CD14-positive monocyte (primary cell): ENCODE measurements around the gene EXOC6. TPM values are rescaled to one million over a fixed set of nuclear protein-coding genes. Genes with fewer than 3 reads are reported as not detected.

ENCODE experiments used
- DNase-seq, 3 donors: peaks; one replicate each; pipeline ENCODE4 v3.0.0-alpha.2; 2011 to 2022
- H2AFZ ChIP-seq: 2 replicates; pipeline ENCODE4 v1.6.0; 2012; ENCODE audit warnings: mild to moderate bottlenecking, low read depth, low read length, inconsistent platforms; ENCODE audit not compliant: insufficient read depth, poor library complexity, severe bottlenecking
- H3K27ac ChIP-seq, 2 donors: 1 replicate in 1 of 2; 2 replicates in 1 of 2; pipeline ENCODE4 v1.5.1; 2012 to 2013; ENCODE audit warnings: low read length in 2 of 2, control low read depth in 1 of 2, inconsistent platforms in 1 of 2, low read depth in 1 of 2, mild to moderate bottlenecking in 1 of 2
- H3K27me3 ChIP-seq, 2 donors: one replicate each; pipeline versions ENCODE4 v1.6.0 to v1.6.1; 2011 to 2013; ENCODE audit warnings: low read length in 2 of 2; ENCODE audit not compliant: control insufficient read depth in 2 of 2, insufficient read depth in 2 of 2
- H3K36me3 ChIP-seq, 2 donors: replicated peaks in 1 of 2; 1 replicate in 1 of 2; 2 replicates in 1 of 2; pipeline versions ENCODE4 v1.5.1 to v1.6.1; 2012 to 2013; ENCODE audit warnings: low read length in 2 of 2, control low read depth in 1 of 2, inconsistent platforms in 1 of 2, mild to moderate bottlenecking in 1 of 2; ENCODE audit not compliant: insufficient read depth in 2 of 2, control insufficient read depth in 1 of 2
- H3K4me1 ChIP-seq, 2 donors: 1 replicate in 1 of 2; 2 replicates in 1 of 2; pipeline versions ENCODE4 v1.5.1 to v1.6.1; 2012 to 2013; ENCODE audit warnings: low read length in 2 of 2, control low read depth in 1 of 2, inconsistent platforms in 1 of 2, mild to moderate bottlenecking in 1 of 2, moderate library complexity in 1 of 2; ENCODE audit not compliant: insufficient read depth in 2 of 2, control insufficient read depth in 1 of 2
- H3K4me2 ChIP-seq: replicated peaks from 2 replicates; pipeline ENCODE3; 2012; ENCODE audit warnings: low read length, moderate library complexity, mild to moderate bottlenecking; ENCODE audit not compliant: poor library complexity, severe bottlenecking; ENCODE audit errors: extremely low read depth
- H3K4me3 ChIP-seq, 3 experiments: fragments of 200-600 bp in 1 of 3; sonication (generic) in 1 of 3; replicated peaks in 1 of 3; 1 replicate in 2 of 3; 2 replicates in 1 of 3; pipeline ENCODE4 v1.5.1; 2011 to 2013; ENCODE audit warnings: low read length in 3 of 3, mild to moderate bottlenecking in 3 of 3, control low read depth in 2 of 3, low read depth in 2 of 3, inconsistent platforms in 1 of 3, moderate library complexity in 1 of 3
- H3K79me2 ChIP-seq: 2 replicates; pipeline ENCODE4 v1.6.0; 2012; ENCODE audit warnings: mild to moderate bottlenecking, control low read depth, inconsistent platforms, low read length, moderate library complexity; ENCODE audit not compliant: insufficient read depth
- H3K9ac ChIP-seq: 2 replicates; pipeline ENCODE4 v1.6.0; 2017; ENCODE audit warnings: low read length, mild to moderate bottlenecking; ENCODE audit not compliant: insufficient read depth, poor library complexity, severe bottlenecking
- H3K9me3 ChIP-seq, 2 donors: replicated peaks in 1 of 2; 1 replicate in 1 of 2; 2 replicates in 1 of 2; pipeline versions ENCODE4 v1.5.1 to v1.6.1; 2012 to 2013; ENCODE audit warnings: low read length in 2 of 2, control low read depth in 1 of 2; ENCODE audit not compliant: control insufficient read depth in 1 of 2, insufficient read depth in 1 of 2
- H4K20me1 ChIP-seq: 2 replicates; pipeline ENCODE4 v1.6.0; 2012; ENCODE audit warnings: mild to moderate bottlenecking, low read length, control low read depth, moderate library complexity; ENCODE audit not compliant: insufficient read depth
- H3K27ac Mint-ChIP-seq, 7 donors: one replicate each; pipeline ENCODE4 v1.8.0; 2020; ENCODE audit warnings: mild to moderate bottlenecking in 7 of 7, mixed read lengths in 7 of 7, moderate library complexity in 6 of 7, inconsistent platforms in 2 of 7
- H3K27me3 Mint-ChIP-seq, 3 donors: one replicate each; pipeline ENCODE4 v1.8.0; 2021 to 2022; ENCODE audit warnings: low read depth in 3 of 3, mild to moderate bottlenecking in 3 of 3, mixed read lengths in 3 of 3, moderate library complexity in 3 of 3, inconsistent platforms in 1 of 3
- H3K36me3 Mint-ChIP-seq, 2 donors: one replicate each; pipeline ENCODE4 v1.8.0; 2020; ENCODE audit warnings: mixed read lengths in 2 of 2, inconsistent platforms in 1 of 2, mild to moderate bottlenecking in 1 of 2
- H3K4me1 Mint-ChIP-seq: one replicate; pipeline ENCODE4 v1.8.0; 2020; ENCODE audit warnings: mild to moderate bottlenecking, mixed read lengths
- H3K4me3 Mint-ChIP-seq, 2 donors: one replicate each; pipeline ENCODE4 v1.8.0; 2020; ENCODE audit warnings: mild to moderate bottlenecking in 2 of 2, mixed read lengths in 2 of 2, moderate library complexity in 1 of 2
- H3K9me3 Mint-ChIP-seq, 7 donors: one replicate each; pipeline ENCODE4 v1.8.0; 2020 to 2022; ENCODE audit warnings: mixed read lengths in 7 of 7, mild to moderate bottlenecking in 6 of 7, moderate library complexity in 6 of 7, inconsistent platforms in 2 of 7
- WGBS: methylation state at CpG from one replicate; pipeline ENCODE4 v1.1.5; 2013; ENCODE audit warnings: missing lambda C conversion rate; ENCODE audit not compliant: insufficient coverage; 5-methylcytosine and 5-hydroxymethylcytosine counted together
- intact Hi-C, 2 donors: fragments of 100-400 bp; cut with micrococcal nuclease; formaldehyde crosslinking; loops; one replicate each; pipeline versions ENCODE4 v1.15.0 to v1.15.1; 2023
- polyA plus RNA-seq, 3 donors: library from polyadenylated mRNA; depleted of rRNA in 1 of 3; unstranded in 2 of 3; stranded (reverse) in 1 of 3; fragments of 300-500 nt in 2 of 3; fragments of >200 nt in 1 of 3; fragmentation: Illumina TruSeq in 2 of 3; gene quantifications; 1 replicate in 2 of 3; 2 replicates in 1 of 3; pipeline ENCODE4 v1.2.3, GENCODE V29; 2012 to 2021
- TF ChIP-seq, protein P1 (sequence below): fragments of 200-600 bp; IDR thresholded peaks from one replicate; pipeline ENCODE4 v1.8.0; 2022; ENCODE audit warnings: antibody characterized with exemption, mild to moderate bottlenecking

EXOC6 gene
- polyA plus RNA-seq, 3 donors = 7.5 to 9.6 (median 8.3) TPM

DNA sequence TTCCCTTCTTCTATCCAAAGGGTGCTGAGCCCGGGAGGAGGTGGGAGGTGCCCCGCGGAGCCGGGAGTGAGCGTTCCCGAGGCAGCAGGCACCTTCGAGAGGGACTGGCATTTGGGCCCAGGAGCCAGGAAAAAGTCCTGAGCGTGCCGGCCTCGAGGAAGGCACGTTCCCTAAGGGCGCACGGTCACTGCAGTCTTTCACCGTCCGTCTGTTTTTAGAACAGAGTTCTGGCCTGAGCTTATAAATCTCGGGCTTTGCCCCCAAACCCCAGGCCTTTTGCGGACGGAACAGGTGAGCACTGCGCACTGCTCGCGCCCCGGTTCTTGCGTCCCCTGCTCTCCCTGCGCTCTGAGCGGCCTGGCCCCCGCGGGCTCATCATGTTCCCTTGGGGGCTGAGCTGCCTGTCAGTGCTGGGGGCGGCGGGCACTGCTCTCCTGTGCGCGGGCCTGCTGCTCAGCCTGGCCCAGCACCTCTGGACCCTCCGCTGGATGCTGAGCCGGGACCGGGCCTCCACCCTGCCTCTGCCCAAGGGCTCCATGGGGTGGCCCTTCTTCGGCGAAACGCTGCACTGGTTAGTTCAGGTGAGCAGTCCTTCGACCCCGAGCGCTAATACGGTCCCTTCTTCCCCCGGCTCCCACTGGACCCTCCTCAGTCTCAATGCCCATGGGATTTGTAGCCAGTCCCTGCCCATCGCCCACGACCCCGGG, 212.7 kb downstream of the EXOC6 start:
- H3K4me3 Mint-ChIP-seq = peak overlapping the region in 1 of 2 donors; percentile 92
- peaks cover 0 to 36% of the 10 kb centered on the region in 2 donors for H3K9me3 ChIP-seq
- H3K4me3 ChIP-seq = no peak overlapping the region
- H3K27me3 Mint-ChIP-seq = peaks cover 58 to 66% (median 60%) of the 10 kb centered on the region in 3 donors
- peaks cover 19% of the 10 kb centered on the region for H4K20me1 ChIP-seq
- intact Hi-C loops = no loop called here
- peaks cover 7 to 24% of the 10 kb centered on the region in 2 donors for H3K36me3 ChIP-seq
- no peak overlapping the region for H2AFZ ChIP-seq
- WGBS = 46% methylated on average over 42 of the region's 45 CpGs
- TF ChIP-seq, protein P1, sequence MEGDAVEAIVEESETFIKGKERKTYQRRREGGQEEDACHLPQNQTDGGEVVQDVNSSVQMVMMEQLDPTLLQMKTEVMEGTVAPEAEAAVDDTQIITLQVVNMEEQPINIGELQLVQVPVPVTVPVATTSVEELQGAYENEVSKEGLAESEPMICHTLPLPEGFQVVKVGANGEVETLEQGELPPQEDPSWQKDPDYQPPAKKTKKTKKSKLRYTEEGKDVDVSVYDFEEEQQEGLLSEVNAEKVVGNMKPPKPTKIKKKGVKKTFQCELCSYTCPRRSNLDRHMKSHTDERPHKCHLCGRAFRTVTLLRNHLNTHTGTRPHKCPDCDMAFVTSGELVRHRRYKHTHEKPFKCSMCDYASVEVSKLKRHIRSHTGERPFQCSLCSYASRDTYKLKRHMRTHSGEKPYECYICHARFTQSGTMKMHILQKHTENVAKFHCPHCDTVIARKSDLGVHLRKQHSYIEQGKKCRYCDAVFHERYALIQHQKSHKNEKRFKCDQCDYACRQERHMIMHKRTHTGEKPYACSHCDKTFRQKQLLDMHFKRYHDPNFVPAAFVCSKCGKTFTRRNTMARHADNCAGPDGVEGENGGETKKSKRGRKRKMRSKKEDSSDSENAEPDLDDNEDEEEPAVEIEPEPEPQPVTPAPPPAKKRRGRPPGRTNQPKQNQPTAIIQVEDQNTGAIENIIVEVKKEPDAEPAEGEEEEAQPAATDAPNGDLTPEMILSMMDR = no peak
- peaks cover 8 to 18% of the 10 kb centered on the region in 2 donors for H3K4me1 ChIP-seq
- peaks cover 0 to 13% (median 8%) of the 10 kb centered on the region in 7 donors for H3K9me3 Mint-ChIP-seq
- H3K27ac Mint-ChIP-seq = no peak overlapping the region
- H3K9ac ChIP-seq = no peak overlapping the region
- DNase-seq = no peak
- H3K79me2 ChIP-seq = no peaks in the 10 kb centered on the region
- H3K27ac ChIP-seq = no peak overlapping the region
- no peak overlapping the region for H3K4me2 ChIP-seq
- H3K4me1 Mint-ChIP-seq = peaks cover 22% of the 10 kb centered on the region
- peaks cover 32 to 42% of the 10 kb centered on the region in 2 donors for H3K36me3 Mint-ChIP-seq
- peaks cover 38 to 60% of the 10 kb centered on the region in 2 donors for H3K27me3 ChIP-seq

DNA sequence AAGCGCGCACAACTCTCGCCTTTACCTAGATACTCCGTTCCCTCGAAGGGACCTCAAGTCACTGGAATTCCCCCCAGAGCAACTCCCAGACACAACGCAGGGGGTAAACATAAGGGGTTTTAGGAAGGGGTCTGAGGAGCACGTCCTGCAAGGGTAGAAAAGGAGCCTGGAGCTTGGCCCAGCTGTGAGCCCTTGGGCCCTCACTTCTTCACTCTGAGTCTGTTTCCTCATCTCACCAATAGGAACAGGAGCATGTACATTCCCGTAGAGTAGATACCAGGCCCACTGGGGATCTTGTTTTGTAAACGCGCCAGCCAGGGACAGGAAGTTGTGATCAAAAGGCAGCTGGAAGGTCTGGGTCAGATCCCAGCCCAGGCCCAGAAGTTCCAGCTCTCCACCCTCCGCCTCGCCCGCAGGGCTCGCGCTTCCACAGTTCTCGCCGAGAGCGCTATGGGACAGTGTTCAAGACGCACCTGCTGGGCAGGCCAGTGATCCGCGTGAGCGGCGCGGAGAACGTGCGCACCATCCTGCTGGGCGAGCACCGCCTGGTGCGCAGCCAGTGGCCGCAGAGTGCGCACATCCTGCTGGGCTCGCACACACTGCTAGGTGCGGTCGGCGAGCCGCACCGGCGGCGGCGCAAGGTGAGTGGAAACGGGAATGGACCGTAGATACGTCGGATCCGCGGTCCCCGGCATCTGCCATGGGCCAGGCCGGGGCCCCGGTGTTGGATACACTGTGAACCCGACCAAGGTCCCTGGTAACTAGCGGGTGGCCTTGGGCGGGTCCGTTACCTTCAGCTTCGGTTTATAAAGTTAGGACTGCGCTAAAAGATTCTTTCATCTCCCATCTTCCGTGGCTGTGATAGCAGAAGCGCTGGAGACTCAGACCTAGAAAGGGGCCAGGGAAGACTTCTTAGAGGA, 213.5 kb downstream of the EXOC6 start:
- no peak overlapping the region for H3K27ac Mint-ChIP-seq
- Histone ChIP-seq H3K79me2 (no peaks in the 10 kb centered on the region), H3K9ac (no peak overlapping the region), H3K9me3 (peaks cover 0 to 40% of the 10 kb centered on the region in 2 donors), H3K36me3 (peaks cover 7 to 24% of the 10 kb centered on the region in 2 donors), H4K20me1 (peaks cover 19% of the 10 kb centered on the region), H3K4me1 (peaks cover 8 to 18% of the 10 kb centered on the region in 2 donors), H2AFZ (no peak overlapping the region), H3K27me3 (peaks cover 46 to 68% of the 10 kb centered on the region in 2 donors), H3K4me3 (peak overlapping the region in 1 of 3 experiments; percentile 47), H3K4me2 (peak overlapping the region; percentile 43), H3K27ac (no peak overlapping the region)
- WGBS = 3% methylated on average over 45 of the region's 57 CpGs
- H3K4me1 Mint-ChIP-seq = peaks cover 22% of the 10 kb centered on the region
- DNase-seq = no peak
- peaks cover 0 to 13% (median 9%) of the 10 kb centered on the region in 7 donors for H3K9me3 Mint-ChIP-seq
- TF ChIP-seq, protein P1 = no peak
- H3K36me3 Mint-ChIP-seq = peaks cover 32 to 39% of the 10 kb centered on the region in 2 donors
- peaks cover 66 to 74% (median 67%) of the 10 kb centered on the region in 3 donors for H3K27me3 Mint-ChIP-seq
- intact Hi-C loops = no loop called here
- peak overlapping the region; percentile 70 to 92 for H3K4me3 Mint-ChIP-seq
